Measurements from ENCODE around the gene DUSP12.

DNA sequence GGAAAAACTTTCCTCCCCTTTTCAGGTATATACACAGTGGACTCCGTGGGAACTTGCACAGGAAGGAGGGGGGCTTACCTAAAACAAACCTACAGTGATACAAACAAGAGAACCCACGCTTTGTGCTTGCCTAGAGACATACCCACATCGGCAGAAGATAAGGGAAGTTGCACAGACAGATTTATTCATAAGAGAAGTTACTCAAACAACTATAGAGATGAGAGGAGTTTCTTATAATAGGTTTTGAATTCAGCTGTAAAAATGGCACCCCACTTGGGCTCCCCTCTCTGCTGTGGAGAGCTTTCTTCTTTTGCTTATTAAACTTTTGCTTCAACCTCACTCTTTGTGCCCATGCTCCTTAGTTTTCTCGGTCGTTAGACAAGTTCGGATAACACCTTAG is 1.8 kb upstream of the DUSP12 start:
- TF ChIP-seq, protein P1, sequence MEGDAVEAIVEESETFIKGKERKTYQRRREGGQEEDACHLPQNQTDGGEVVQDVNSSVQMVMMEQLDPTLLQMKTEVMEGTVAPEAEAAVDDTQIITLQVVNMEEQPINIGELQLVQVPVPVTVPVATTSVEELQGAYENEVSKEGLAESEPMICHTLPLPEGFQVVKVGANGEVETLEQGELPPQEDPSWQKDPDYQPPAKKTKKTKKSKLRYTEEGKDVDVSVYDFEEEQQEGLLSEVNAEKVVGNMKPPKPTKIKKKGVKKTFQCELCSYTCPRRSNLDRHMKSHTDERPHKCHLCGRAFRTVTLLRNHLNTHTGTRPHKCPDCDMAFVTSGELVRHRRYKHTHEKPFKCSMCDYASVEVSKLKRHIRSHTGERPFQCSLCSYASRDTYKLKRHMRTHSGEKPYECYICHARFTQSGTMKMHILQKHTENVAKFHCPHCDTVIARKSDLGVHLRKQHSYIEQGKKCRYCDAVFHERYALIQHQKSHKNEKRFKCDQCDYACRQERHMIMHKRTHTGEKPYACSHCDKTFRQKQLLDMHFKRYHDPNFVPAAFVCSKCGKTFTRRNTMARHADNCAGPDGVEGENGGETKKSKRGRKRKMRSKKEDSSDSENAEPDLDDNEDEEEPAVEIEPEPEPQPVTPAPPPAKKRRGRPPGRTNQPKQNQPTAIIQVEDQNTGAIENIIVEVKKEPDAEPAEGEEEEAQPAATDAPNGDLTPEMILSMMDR (conservative IDR thresholded peaks at IDR 0.05 in 1 of 2, IDR thresholded peaks at IDR 0.05 in 1 of 2; ENCODE audit: low read depth in 1 of 2, low read length in 2 of 2): no peak
- no peak for TF ChIP-seq EZH2 (IDR thresholded peaks at IDR 0.05; ENCODE audit: low read length, missing control alignments)
